IMR-90 (cell line): ENCODE measurements around the gene KCNMB3. TPM values are rescaled to one million over a fixed set of nuclear protein-coding genes. Genes with fewer than 3 reads are reported as not detected.
A peak's percentile ranks its signal among the peaks of the same experiment; 100 is the strongest.

Experiments
- ATAC-seq: fragments of 200-7000 bp; cut with Tn5 transposase; 2 replicates; pipeline ENCODE4 v1.9.1; 2020; ENCODE audit warnings: low read depth, mild to moderate bottlenecking, moderate library complexity
- BruUV-seq: library from RNA; stranded (reverse); fragments of 400-500 nt; replicated peaks from 2 replicates; lab custom pipeline; 2021; lab: Mats Ljungman, UMichigan
- CTCF ChIA-PET: fragments of 300-600 bp; formaldehyde crosslinking; extraction: SDS; loops from one replicate; lab custom pipeline; 2021; ENCODE audit warnings: antibody characterized with exemption; lab: Yijun Ruan, JAX
- POLR2A ChIA-PET: fragments of 300-600 bp; sonication (Branson Sonifier 250); formaldehyde crosslinking; loops from one replicate; lab custom pipeline; 2022; ENCODE audit warnings: antibody characterized with exemption; ENCODE audit not compliant: unreplicated experiment; lab: Charles Lee
- DNase-seq: peaks from one replicate; pipeline ENCODE4 v3.0.0; 2013
- H2AFZ ChIP-seq: replicated peaks from 2 replicates; pipeline ENCODE3; 2013; ENCODE audit warnings: low read length, mild to moderate bottlenecking; ENCODE audit not compliant: poor library complexity
- H2AK5ac ChIP-seq: 2 replicates; pipeline ENCODE4 v1.6.1; 2013; ENCODE audit warnings: low read depth, low read length, inconsistent platforms
- H2AK9ac ChIP-seq: replicated peaks from 2 replicates; pipeline ENCODE3; 2013; ENCODE audit warnings: mild to moderate bottlenecking, low read depth, low read length, moderate library complexity; ENCODE audit not compliant: poor library complexity
- H2BK120ac ChIP-seq: 2 replicates; pipeline ENCODE4 v1.6.1; 2013; ENCODE audit warnings: low read depth, low read length, inconsistent platforms
- H2BK15ac ChIP-seq: 3 replicates; pipeline ENCODE4 v1.6.1; 2013; ENCODE audit warnings: low read depth, low read length, inconsistent platforms
- H2BK20ac ChIP-seq: 2 replicates; pipeline ENCODE4 v1.6.1; 2013; ENCODE audit warnings: low read depth, mild to moderate bottlenecking, inconsistent platforms, low read length, moderate library complexity
- H2BK5ac ChIP-seq: 2 replicates; pipeline ENCODE4 v1.6.1; 2013; ENCODE audit warnings: mild to moderate bottlenecking, low read depth, low read length, inconsistent platforms; ENCODE audit not compliant: poor library complexity, severe bottlenecking
- H3K14ac ChIP-seq: replicated peaks from 2 replicates; pipeline ENCODE4 v1.6.1; 2013; ENCODE audit warnings: low read depth, low read length, inconsistent platforms
- H3K18ac ChIP-seq: 2 replicates; pipeline ENCODE4 v1.6.1; 2013; ENCODE audit warnings: low read depth, low read length, control low read depth
- H3K23ac ChIP-seq: 2 replicates; pipeline ENCODE4 v1.6.1; 2013; ENCODE audit warnings: low read depth, low read length, inconsistent platforms
- H3K27ac ChIP-seq: 2 replicates; pipeline ENCODE4 v1.5.1; 2013; ENCODE audit warnings: mild to moderate bottlenecking, control low read depth, low read length; ENCODE audit not compliant: insufficient read depth
- H3K27me3 ChIP-seq: 2 replicates; pipeline ENCODE4 v1.6.1; 2013; ENCODE audit warnings: low read length; ENCODE audit not compliant: control insufficient read depth, insufficient read depth
- H3K36me3 ChIP-seq: 2 replicates; pipeline ENCODE4 v1.6.1; 2013; ENCODE audit warnings: low read length, mixed read lengths; ENCODE audit not compliant: control insufficient read depth, insufficient read depth
- H3K4ac ChIP-seq: 2 replicates; pipeline ENCODE4 v1.6.1; 2013; ENCODE audit warnings: low read depth, low read length, inconsistent platforms
- H3K4me1 ChIP-seq: 2 replicates; pipeline ENCODE4 v1.6.1; 2013; ENCODE audit warnings: low read length, mixed read lengths; ENCODE audit not compliant: control insufficient read depth, insufficient read depth
- H3K4me2 ChIP-seq: 2 replicates; pipeline ENCODE4 v1.6.1; 2013; ENCODE audit warnings: low read depth, mild to moderate bottlenecking, control low read depth, low read length, moderate library complexity
- H3K4me3 ChIP-seq: 2 replicates; pipeline ENCODE4 v1.5.1; 2013; ENCODE audit warnings: low read depth, mild to moderate bottlenecking, control low read depth, low read length, moderate library complexity; ENCODE audit not compliant: insufficient read depth
- H3K56ac ChIP-seq: 2 replicates; pipeline ENCODE4 v1.6.1; 2013; ENCODE audit warnings: low read length, inconsistent platforms; ENCODE audit not compliant: insufficient read depth; ENCODE audit errors: extremely low read depth
- H3K79me1 ChIP-seq, 2 experiments: 2 replicates each; pipeline ENCODE4 v1.6.1; 2013; ENCODE audit warnings: low read length in 2 of 2, inconsistent platforms in 1 of 2, low read depth in 1 of 2
- H3K9ac ChIP-seq: 2 replicates; pipeline ENCODE4 v1.6.1; 2013; ENCODE audit warnings: low read depth, low read length, control low read depth
- H3K9me1 ChIP-seq: 2 replicates; pipeline ENCODE4 v1.6.1; 2013; ENCODE audit warnings: low read length, inconsistent platforms; ENCODE audit not compliant: insufficient read depth
- H3K9me3 ChIP-seq: 2 replicates; pipeline ENCODE4 v1.6.1; 2013; ENCODE audit warnings: low read length; ENCODE audit not compliant: control insufficient read depth, insufficient read depth
- H4K20me1 ChIP-seq: 2 replicates; pipeline ENCODE4 v1.6.1; 2013; ENCODE audit warnings: low read length, inconsistent platforms; ENCODE audit not compliant: insufficient read depth
- H4K5ac ChIP-seq: 2 replicates; pipeline ENCODE4 v1.6.1; 2013; ENCODE audit warnings: mild to moderate bottlenecking, low read depth, low read length, control low read depth
- H4K8ac ChIP-seq, 2 experiments: 2 replicates each; pipeline ENCODE4 v1.6.1; 2013; ENCODE audit warnings: low read depth in 2 of 2, low read length in 2 of 2, control low read depth in 1 of 2, inconsistent platforms in 1 of 2
- H4K91ac ChIP-seq: 2 replicates; pipeline ENCODE4 v1.6.1; 2013; ENCODE audit warnings: low read depth, low read length, inconsistent platforms; ENCODE audit not compliant: insufficient read depth
- MAFK ChIP-seq: IDR thresholded peaks from 2 replicates; pipeline ENCODE4 v1.6.1; 2012; ENCODE audit warnings: low read depth, low read length, improper control_type of control experiment
- SMC3 ChIP-seq: fragments of 150-350 bp; IDR thresholded peaks from 2 replicates; pipeline ENCODE4 v1.6.1; 2016; ENCODE audit warnings: low read depth, mild to moderate bottlenecking, antibody characterized with exemption, low read length, moderate library complexity
- WGBS, 2 experiments: methylation state at CpG; one replicate each; pipeline versions ENCODE4 v1.1.5 to v1.1.7; 2013; ENCODE audit warnings: missing lambda C conversion rate in 2 of 2; ENCODE audit not compliant: insufficient read length in 1 of 2; ENCODE audit errors: extremely low coverage in 2 of 2; 5-methylcytosine and 5-hydroxymethylcytosine counted together
- dilution Hi-C: fragments of 300-500 bp; cut with HindIII; formaldehyde crosslinking; loops from one replicate; pipeline ENCODE4 v1.14.3; 2018; ENCODE audit warnings: low sequenced_read_pairs; ENCODE audit not compliant: unreplicated experiment
- in situ Hi-C: fragments of 300-500 bp; cut with MboI; formaldehyde crosslinking; loops from 3 replicates; pipeline ENCODE4 v1.14.3; 2019; ENCODE audit warnings: low sequenced_read_pairs, inconsistent platforms, mixed read lengths
- intact Hi-C: fragments of 100-400 bp; cut with micrococcal nuclease; formaldehyde crosslinking; loops from 2 replicates; pipeline ENCODE4 v1.10.0; 2022
- polyA plus RNA-seq, 3 experiments: library from polyadenylated mRNA; depleted of rRNA; stranded (reverse); fragments of >200 nt; gene quantifications; 2 replicates each; pipeline ENCODE4 v1.2.3, GENCODE V29; 2012; ENCODE audit warnings: low replicate concordance in 1 of 3
- total RNA-seq: library from RNA; depleted of rRNA; stranded (reverse); fragments of >200 nt; gene quantifications from 2 replicates; pipeline ENCODE4 v1.2.3, GENCODE V29; 2012

KCNMB3 gene
- total and polyA plus RNA-seq, 2 of the 4 experiments (the other 2 are of a cell fraction): 0.72 to 1.2 TPM

- Histone ChIP-seq H3K79me1 (no peaks in the 10 kb centered on the region), H4K20me1 (no peaks in the 10 kb centered on the region), H4K91ac (no peak overlapping the region), H3K4ac (no peak overlapping the region), H3K36me3 (no peaks in the 10 kb centered on the region), H2AK9ac (no peak overlapping the region), H4K5ac (no peak overlapping the region), H2BK15ac (no peak overlapping the region), H3K9me3 (no peaks in the 10 kb centered on the region), H2BK5ac (no peak overlapping the region), H3K4me1 (no peaks in the 10 kb centered on the region), H3K4me2 (no peak overlapping the region), H3K56ac (no peak overlapping the region), H3K4me3 (no peak overlapping the region), H4K8ac (no peak overlapping the region), H3K18ac (no peak overlapping the region), H3K9ac (no peak overlapping the region), H2AK5ac (no peak overlapping the region), H2AFZ (no peak overlapping the region), H3K27me3 (peaks cover 4% of the 10 kb centered on the region; the same call in 1 of the 2 replicates), H2BK20ac (no peak overlapping the region), H3K9me1 (no peaks in the 10 kb centered on the region), H3K23ac (no peak overlapping the region), H3K14ac (no peak overlapping the region), H3K27ac (no peak overlapping the region), H2BK120ac (no peak overlapping the region)
- no TSS peak for BruUV-seq
- intact Hi-C loops (loop anchor here (10.0 kb wide), 1 partner anchor 855 kb away; no protein-coding TSS in a partner anchor), dilution Hi-C loops (loop anchor here (25.0 kb wide), 1 partner anchor 168 kb away; no protein-coding TSS in a partner anchor), in situ Hi-C loops (no loop called here)
- no CpG with 5 or more reads among the region's 1 CpG for WGBS, 2 experiments
- CTCF ChIA-PET: interaction anchor here (0.6 kb wide), 1 partner anchor 215 kb away, joined by 3 read pairs; no protein-coding TSS in a partner anchor
- POLR2A ChIA-PET: no interaction called here
- TF ChIP-seq SMC3: no peak
- peak; percentile 95 for TF ChIP-seq MAFK
- ATAC-seq (no peak), DNase-seq (no peak)
Observed at GRCh38 chr3:179279837-179280236, 28.9 kb upstream of the KCNMB3 start.
